Measurements from ENCODE around the gene TRIM44.

TRIM44 gene

GRCh38 chr11:35632301-35632700, 30.3 kb upstream of the TRIM44 start:
- no peak for DNase-seq (ENCODE audit: low spot score)
- TF ChIP-seq, protein P1, sequence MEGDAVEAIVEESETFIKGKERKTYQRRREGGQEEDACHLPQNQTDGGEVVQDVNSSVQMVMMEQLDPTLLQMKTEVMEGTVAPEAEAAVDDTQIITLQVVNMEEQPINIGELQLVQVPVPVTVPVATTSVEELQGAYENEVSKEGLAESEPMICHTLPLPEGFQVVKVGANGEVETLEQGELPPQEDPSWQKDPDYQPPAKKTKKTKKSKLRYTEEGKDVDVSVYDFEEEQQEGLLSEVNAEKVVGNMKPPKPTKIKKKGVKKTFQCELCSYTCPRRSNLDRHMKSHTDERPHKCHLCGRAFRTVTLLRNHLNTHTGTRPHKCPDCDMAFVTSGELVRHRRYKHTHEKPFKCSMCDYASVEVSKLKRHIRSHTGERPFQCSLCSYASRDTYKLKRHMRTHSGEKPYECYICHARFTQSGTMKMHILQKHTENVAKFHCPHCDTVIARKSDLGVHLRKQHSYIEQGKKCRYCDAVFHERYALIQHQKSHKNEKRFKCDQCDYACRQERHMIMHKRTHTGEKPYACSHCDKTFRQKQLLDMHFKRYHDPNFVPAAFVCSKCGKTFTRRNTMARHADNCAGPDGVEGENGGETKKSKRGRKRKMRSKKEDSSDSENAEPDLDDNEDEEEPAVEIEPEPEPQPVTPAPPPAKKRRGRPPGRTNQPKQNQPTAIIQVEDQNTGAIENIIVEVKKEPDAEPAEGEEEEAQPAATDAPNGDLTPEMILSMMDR (IDR thresholded peaks at IDR 0.05; ENCODE audit: extremely low read depth, insufficient read depth, missing control alignments): no peak
- in situ Hi-C loops (cut with MboI; ENCODE audit: low pct_unique_long_range_greater_than_20kb, low sequenced_read_pairs, unreplicated experiment): no loop called here

DNA sequence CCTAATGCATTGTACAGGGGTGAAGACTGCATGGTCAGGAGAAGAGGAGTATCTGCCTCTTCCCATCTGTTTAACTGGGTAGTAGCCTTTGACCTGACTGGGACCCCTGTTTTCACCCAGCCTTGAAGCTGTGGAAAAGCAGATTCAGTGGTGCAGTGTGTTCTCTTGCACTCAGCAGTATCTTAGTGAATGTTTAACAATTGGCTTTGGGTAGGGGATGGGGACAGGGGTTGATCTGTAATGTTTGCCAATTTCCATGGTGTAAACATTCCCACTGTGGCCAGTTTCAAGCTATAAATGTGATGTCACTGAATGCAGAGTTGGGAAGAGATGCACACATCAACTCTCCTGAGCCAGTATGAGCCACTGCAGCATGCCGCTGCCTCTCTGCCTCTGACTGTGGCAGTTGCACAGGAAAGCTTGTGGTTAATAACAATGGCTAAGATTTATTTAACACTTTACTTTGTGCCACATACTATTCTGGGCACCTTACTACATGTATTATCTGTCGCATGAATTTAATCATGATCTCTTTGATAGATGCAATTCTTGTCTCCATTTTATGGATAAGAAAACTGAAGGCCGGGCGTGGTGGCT, 28.6 kb upstream of the TRIM44 start:
- in situ Hi-C loops (cut with MboI; ENCODE audit: low pct_unique_long_range_greater_than_20kb, low sequenced_read_pairs, unreplicated experiment): no loop called here
- DNase-seq (ENCODE audit: low spot score): no peak
- TF ChIP-seq, protein P1 (IDR thresholded peaks at IDR 0.05; ENCODE audit: extremely low read depth, insufficient read depth, missing control alignments): no peak

DNA sequence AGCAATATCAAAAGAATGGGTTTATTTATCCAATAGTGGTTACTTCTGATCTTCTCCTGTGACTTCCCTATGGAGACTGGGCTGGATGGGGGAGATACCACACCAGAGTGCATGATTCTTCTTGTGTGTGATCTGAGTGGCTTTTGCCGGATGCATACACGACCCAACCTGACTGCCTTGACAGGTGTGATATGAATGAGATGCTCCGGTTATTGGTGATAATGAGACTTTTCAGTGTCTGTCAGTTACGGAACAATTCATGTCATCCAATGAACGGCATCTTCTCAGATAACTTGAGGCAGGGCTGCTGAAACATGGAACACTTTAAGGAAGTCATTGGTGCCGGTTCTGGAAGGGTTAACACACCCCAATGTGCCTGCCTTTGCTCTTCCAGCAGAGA, 26.6 kb upstream of the TRIM44 start:
- in situ Hi-C loops (cut with MboI; ENCODE audit: low pct_unique_long_range_greater_than_20kb, low sequenced_read_pairs, unreplicated experiment): no loop called here
- no peak for DNase-seq (ENCODE audit: low spot score)
- TF ChIP-seq, protein P1 (IDR thresholded peaks at IDR 0.05; ENCODE audit: extremely low read depth, insufficient read depth, missing control alignments): no peak

GRCh38 chr11:35639591-35640179, 22.9 kb upstream of the TRIM44 start:
- no peak for DNase-seq (ENCODE audit: low spot score)
- in situ Hi-C loops (cut with MboI; ENCODE audit: low pct_unique_long_range_greater_than_20kb, low sequenced_read_pairs, unreplicated experiment): no loop called here
- TF ChIP-seq, protein P1 (IDR thresholded peaks at IDR 0.05; ENCODE audit: extremely low read depth, insufficient read depth, missing control alignments): no peak

DNA sequence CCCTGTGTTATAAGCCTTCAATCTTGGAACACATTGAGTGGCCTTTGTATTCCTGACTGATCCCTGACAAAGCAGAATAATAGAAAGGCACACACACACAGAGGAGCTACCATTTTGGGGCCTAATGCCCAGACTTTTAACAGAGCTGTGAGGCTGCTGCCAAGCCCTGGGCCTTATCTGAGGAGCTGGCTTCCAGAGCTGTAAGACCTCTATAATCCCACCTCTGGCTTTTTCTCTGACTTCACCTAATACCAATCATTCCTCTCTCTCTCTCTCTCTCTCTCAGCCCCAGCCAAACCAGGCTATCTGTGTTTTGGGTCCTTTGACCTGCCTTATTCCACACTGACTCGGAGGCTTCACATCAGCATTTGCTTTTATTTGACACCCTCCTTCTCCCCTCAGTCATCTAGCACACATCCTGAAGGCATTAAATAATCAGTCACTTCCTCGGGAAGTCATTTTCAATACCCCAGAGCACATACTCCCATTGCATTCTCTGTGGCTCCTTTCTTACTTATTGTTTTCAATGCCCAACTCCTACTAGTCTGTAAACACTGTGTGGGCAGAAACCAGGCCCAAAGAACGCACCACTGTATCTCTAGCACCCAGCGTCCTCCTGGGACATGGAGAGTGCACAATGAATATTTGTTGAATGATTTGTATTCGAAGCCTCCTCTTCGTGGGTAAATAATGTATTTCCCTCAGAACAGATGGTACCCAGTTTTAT, 21.2 kb upstream of the TRIM44 start:
- TF ChIP-seq, protein P1 (IDR thresholded peaks at IDR 0.05; ENCODE audit: extremely low read depth, insufficient read depth, missing control alignments): no peak
- DNase-seq (ENCODE audit: low spot score): no peak
- in situ Hi-C loops (cut with MboI; ENCODE audit: low pct_unique_long_range_greater_than_20kb, low sequenced_read_pairs, unreplicated experiment): no loop called here

GRCh38 chr11:35641964-35642363, 20.6 kb upstream of the TRIM44 start:
- in situ Hi-C loops (cut with MboI; ENCODE audit: low pct_unique_long_range_greater_than_20kb, low sequenced_read_pairs, unreplicated experiment): no loop called here
- DNase-seq (ENCODE audit: low spot score): no peak
- TF ChIP-seq, protein P1 (IDR thresholded peaks at IDR 0.05; ENCODE audit: extremely low read depth, insufficient read depth, missing control alignments): no peak

All from GM13977 (cell line).